GM23338 (cell line): Measurements from ENCODE around the gene LPP. TPM values are rescaled to one million over a fixed set of nuclear protein-coding genes. Genes with fewer than 3 reads are reported as not detected.

Experiments used
- ATAC-seq: fragments of 200-7000 bp; cut with Tn5 transposase; 3 replicates; pipeline ENCODE4 v1.9.1; 2020
- DNase-seq: peaks from one replicate; pipeline ENCODE4 v3.0.0-alpha.2; 2015; ENCODE audit warnings: low spot score
- H2AFZ ChIP-seq: fragments of 200-600 bp; sonication (generic); 2 replicates; pipeline ENCODE4 v1.8.0; 2016; ENCODE audit warnings: antibody characterized with exemption, mild to moderate bottlenecking, moderate library complexity
- H3F3A ChIP-seq: fragments of 200-600 bp; sonication (generic); replicated peaks from 2 replicates; pipeline ENCODE4 v1.8.0; 2017; ENCODE audit warnings: antibody characterized with exemption, mixed run types, low read depth
- H3K27ac ChIP-seq: fragments of 200-600 bp; sonication (generic); 2 replicates; pipeline ENCODE4 v1.6.1; 2016; ENCODE audit warnings: low read depth
- H3K27me3 ChIP-seq: fragments of 200-600 bp; sonication (generic); 2 replicates; pipeline ENCODE4 v1.8.0; 2016; ENCODE audit warnings: mild to moderate bottlenecking, mixed run types, moderate library complexity; ENCODE audit not compliant: insufficient read depth
- H3K36me3 ChIP-seq: fragments of 200-600 bp; sonication (generic); 2 replicates; pipeline ENCODE4 v1.8.0; 2016; ENCODE audit warnings: mild to moderate bottlenecking; ENCODE audit not compliant: insufficient read depth
- H3K4me1 ChIP-seq: fragments of 200-600 bp; sonication (generic); 2 replicates; pipeline ENCODE4 v1.8.0; 2016; ENCODE audit warnings: mild to moderate bottlenecking, moderate library complexity; ENCODE audit not compliant: insufficient read depth
- H3K4me2 ChIP-seq: fragments of 200-600 bp; sonication (generic); 2 replicates; pipeline ENCODE4 v1.7.1; 2017; ENCODE audit warnings: mixed run types
- H3K4me3 ChIP-seq: fragments of 200-600 bp; sonication (generic); 2 replicates; pipeline ENCODE4 v1.6.1; 2016; ENCODE audit warnings: mixed run types
- H3K79me2 ChIP-seq: fragments of 200-600 bp; sonication (generic); replicated peaks from 2 replicates; pipeline ENCODE4 v1.8.0; 2017; ENCODE audit warnings: mild to moderate bottlenecking; ENCODE audit not compliant: insufficient read depth
- H3K9me2 ChIP-seq: fragments of 200-600 bp; sonication (generic); 2 replicates; pipeline ENCODE4 v1.8.0; 2017; ENCODE audit not compliant: insufficient read depth
- H4K20me1 ChIP-seq: fragments of 200-600 bp; sonication (generic); replicated peaks from 2 replicates; pipeline ENCODE4 v1.8.0; 2017; ENCODE audit warnings: mild to moderate bottlenecking; ENCODE audit not compliant: insufficient read depth
- H3K27ac Mint-ChIP-seq: 2 replicates; pipeline ENCODE4 v1.8.0; 2020; ENCODE audit warnings: inconsistent platforms, mild to moderate bottlenecking, moderate library complexity, mixed read lengths
- H3K27me3 Mint-ChIP-seq: 3 replicates; pipeline ENCODE4 v1.8.0; 2022; ENCODE audit warnings: low read depth, mild to moderate bottlenecking, moderate library complexity, mixed read lengths, inconsistent platforms; ENCODE audit not compliant: insufficient read depth, poor library complexity
- H3K36me3 Mint-ChIP-seq: 3 replicates; pipeline ENCODE4 v1.8.0; 2021; ENCODE audit warnings: low read depth, mild to moderate bottlenecking, inconsistent platforms, moderate library complexity, mixed read lengths
- H3K4me1 Mint-ChIP-seq: 3 replicates; pipeline ENCODE4 v1.8.0; 2020; ENCODE audit warnings: mild to moderate bottlenecking, inconsistent platforms, mixed read lengths
- H3K4me3 Mint-ChIP-seq: 3 replicates; pipeline ENCODE4 v1.8.0; 2021; ENCODE audit warnings: moderate library complexity, mild to moderate bottlenecking, inconsistent platforms, mixed read lengths
- H3K9me3 Mint-ChIP-seq: 3 replicates; pipeline ENCODE4 v1.8.0; 2020; ENCODE audit warnings: moderate library complexity, mild to moderate bottlenecking, inconsistent platforms, mixed read lengths
- CREB1 ChIP-seq: fragments of 250-450 bp; sonication (Bioruptor Pico); IDR thresholded peaks from 2 replicates; pipeline ENCODE4 v1.5.0; 2020; ENCODE audit warnings: low read depth, mild to moderate bottlenecking, moderate library complexity
- CTCF ChIP-seq, 2 experiments: fragments of 200-600 bp in 1 of 2; sonication (generic) in 1 of 2; conservative IDR thresholded peaks; 2 replicates each; pipeline versions ENCODE4 v1.5.1 to v1.6.1; 2016 to 2017; ENCODE audit warnings: antibody characterized with exemption in 2 of 2, low read depth in 2 of 2, mild to moderate bottlenecking in 2 of 2, moderate library complexity in 1 of 2
- ETS1 ChIP-seq: IDR thresholded peaks from 2 replicates; pipeline ENCODE4 v1.6.1; 2016; ENCODE audit warnings: antibody characterized with exemption
- EZH2 ChIP-seq: fragments of 200-600 bp; sonication (generic); IDR thresholded peaks from one replicate; pipeline ENCODE4 v1.8.0; 2017; ENCODE audit warnings: antibody characterized with exemption, mild to moderate bottlenecking, low read depth; ENCODE audit not compliant: unreplicated experiment
- EZH2phosphoT487 ChIP-seq: fragments of 200-600 bp; sonication (generic); IDR thresholded peaks from one replicate; pipeline ENCODE4 v1.8.1; 2018; ENCODE audit warnings: antibody characterized with exemption; ENCODE audit not compliant: unreplicated experiment
- JUNB ChIP-seq: IDR thresholded peaks from one replicate; pipeline ENCODE4 v1.6.1; 2016; ENCODE audit warnings: antibody characterized with exemption; ENCODE audit not compliant: unreplicated experiment
- NANOG ChIP-seq: IDR thresholded peaks from 2 replicates; pipeline ENCODE4 v1.6.1; 2016; ENCODE audit warnings: antibody characterized with exemption, borderline replicate concordance
- POLR2AphosphoS5 ChIP-seq: IDR thresholded peaks from 2 replicates; pipeline ENCODE4 v1.6.1; 2016; ENCODE audit warnings: antibody characterized with exemption, low read depth
- REST ChIP-seq: IDR thresholded peaks from one replicate; pipeline ENCODE4 v1.6.1; 2018; ENCODE audit warnings: antibody characterized with exemption; ENCODE audit not compliant: unreplicated experiment
- STAT1 ChIP-seq: IDR thresholded peaks from one replicate; pipeline ENCODE4 v1.6.1; 2016; ENCODE audit warnings: antibody characterized with exemption; ENCODE audit not compliant: unreplicated experiment
- ZNF114 ChIP-seq: fragments of 250-450 bp; sonication (Bioruptor Pico); IDR thresholded peaks from 2 replicates; pipeline ENCODE4 v1.5.0; 2020; ENCODE audit warnings: mild to moderate bottlenecking, moderate library complexity
- ZNF331 ChIP-seq: fragments of 250-450 bp; sonication (Bioruptor Pico); IDR thresholded peaks from 2 replicates; pipeline ENCODE4 v1.5.0; 2020; ENCODE audit warnings: low read depth, mild to moderate bottlenecking, moderate library complexity
- ZNF462 ChIP-seq: fragments of 250-450 bp; sonication (Bioruptor Pico); IDR thresholded peaks from 2 replicates; pipeline ENCODE4 v1.5.0; 2020; ENCODE audit warnings: mild to moderate bottlenecking, moderate library complexity
- long read RNA-seq: library from polyadenylated mRNA; unstranded; transcript quantifications from one replicate; pipeline ENCODE4 v2.0.0, GENCODE V29; 2020; ENCODE audit not compliant: unreplicated experiment
- polyA plus RNA-seq: library from polyadenylated mRNA; unstranded; fragments of >200 nt; fragmentation: Nextera tagmentation; extraction: Ambion mirVana; gene quantifications from 2 replicates; pipeline ENCODE4 v1.2.1, GENCODE V29; 2016
- total RNA-seq: library from RNA; depleted of rRNA; stranded (reverse); fragments of >200 nt; shearing (Covaris generic); gene quantifications from 2 replicates; pipeline ENCODE4 v1.2.3, GENCODE V29; 2014; rRNA removed

Gene LPP
- total RNA-seq (35.2 and 36.2 TPM in 2 replicates), polyA plus RNA-seq (18.1 and 23.0 TPM in 2 replicates)
- long read RNA-seq, partial matches to known transcripts = 1 of 3 reads
- long read RNA-seq, other reads (novel, unspliced or antisense) = 2 of 3 reads

- Histone ChIP-seq H4K20me1 (no peaks in the 10 kb centered on the region; the same call in 1 of the 2 replicates), H2AFZ (peak within 1 kb of the TSS; percentile 32; the same call in 1 of the 2 replicates), H3K27me3 (peaks cover 5% of the 10 kb centered on the region; the same call in 1 of the 2 replicates), H3K4me2 (peak within 1 kb of the TSS; percentile 88), H3K4me3 (peak within 1 kb of the TSS; percentile 88), H3K4me1 (peaks cover 29% of the 10 kb centered on the region), H3K27ac (peak within 1 kb of the TSS; percentile 92), H3K36me3 (no peaks in the 10 kb centered on the region), H3K9me2 (no peaks in the 10 kb centered on the region), H3K79me2 (peaks cover 48% of the 10 kb centered on the region), H3F3A (peaks cover 5% of the 10 kb centered on the region; the same call in 1 of the 2 replicates)
- no peak for TF ChIP-seq REST
- 0 out of 2 replicates have a peak, but pooled peaks have one; percentile 3 for TF ChIP-seq CREB1 (CRISPR knock-in tag)
- TF ChIP-seq POLR2AphosphoS5 = peak; percentile 57
- no peak for TF ChIP-seq STAT1
- TF ChIP-seq NANOG = no peak
- TF ChIP-seq ETS1 = no peak
- peak in 1 of 2 experiments; percentile 21; a peak in 3 of 4 replicates for TF ChIP-seq CTCF (conservative IDR thresholded peaks at IDR 0.05; ENCODE audit: low read depth in 2 of 2)
- TF ChIP-seq JUNB = no peak
- no peak for TF ChIP-seq EZH2phosphoT487
- no peak for TF ChIP-seq ZNF331
- no peak for TF ChIP-seq EZH2
- TF ChIP-seq ZNF114 (CRISPR knock-in tag) = no peak
- no peak for TF ChIP-seq ZNF462 (CRISPR knock-in tag)
- Mint-ChIP-seq H3K36me3 (no peaks in the 10 kb centered on the region), H3K27ac (peak within 1 kb of the TSS; percentile 99), H3K9me3 (no peaks in the 10 kb centered on the region), H3K4me1 (peaks cover 51% of the 10 kb centered on the region), H3K4me3 (peak within 1 kb of the TSS; percentile 95), H3K27me3 (peaks cover 12% of the 10 kb centered on the region)
- peak; percentile 91 for DNase-seq
- ATAC-seq = peak; percentile 78
Observed at GRCh38 chr3:188154014-188154808, at the start of gene LPP. Gene LPP, plus strand, starts transcription at chr3:188154157. Its CDS starts 251,964 bp downstream, at chr3:188406121.
